Left renal cortex interstitium (tissue), 4 donors: ENCODE measurements around the gene EPB41L5. TPM values are rescaled to one million over a fixed set of nuclear protein-coding genes. Genes with fewer than 3 reads are reported as not detected.
"Not testable (repeated sequence)": the region's sequence is repeated elsewhere in the genome, so short reads cannot be mapped to it uniquely, and the experiment has no call there.

Experiments used
- DNase-seq, 4 donors: peaks; one replicate each; pipeline ENCODE4 v3.0.0-alpha.2; 2013; ENCODE audit warnings: low read depth in 4 of 4, low spot score in 2 of 4, missing footprints in 1 of 4
- polyA plus RNA-seq, 4 donors: library from polyadenylated mRNA; unstranded; fragments of 120-200 nt; gene quantifications; one replicate each; pipeline ENCODE4 v1.2.1, GENCODE V29; 2013; ENCODE audit not compliant: insufficient read length in 4 of 4

EPB41L5 gene
- 10 to 100 TPM; 77.9 to 97.9 (median 87.6) TPM for polyA plus RNA-seq

DNA sequence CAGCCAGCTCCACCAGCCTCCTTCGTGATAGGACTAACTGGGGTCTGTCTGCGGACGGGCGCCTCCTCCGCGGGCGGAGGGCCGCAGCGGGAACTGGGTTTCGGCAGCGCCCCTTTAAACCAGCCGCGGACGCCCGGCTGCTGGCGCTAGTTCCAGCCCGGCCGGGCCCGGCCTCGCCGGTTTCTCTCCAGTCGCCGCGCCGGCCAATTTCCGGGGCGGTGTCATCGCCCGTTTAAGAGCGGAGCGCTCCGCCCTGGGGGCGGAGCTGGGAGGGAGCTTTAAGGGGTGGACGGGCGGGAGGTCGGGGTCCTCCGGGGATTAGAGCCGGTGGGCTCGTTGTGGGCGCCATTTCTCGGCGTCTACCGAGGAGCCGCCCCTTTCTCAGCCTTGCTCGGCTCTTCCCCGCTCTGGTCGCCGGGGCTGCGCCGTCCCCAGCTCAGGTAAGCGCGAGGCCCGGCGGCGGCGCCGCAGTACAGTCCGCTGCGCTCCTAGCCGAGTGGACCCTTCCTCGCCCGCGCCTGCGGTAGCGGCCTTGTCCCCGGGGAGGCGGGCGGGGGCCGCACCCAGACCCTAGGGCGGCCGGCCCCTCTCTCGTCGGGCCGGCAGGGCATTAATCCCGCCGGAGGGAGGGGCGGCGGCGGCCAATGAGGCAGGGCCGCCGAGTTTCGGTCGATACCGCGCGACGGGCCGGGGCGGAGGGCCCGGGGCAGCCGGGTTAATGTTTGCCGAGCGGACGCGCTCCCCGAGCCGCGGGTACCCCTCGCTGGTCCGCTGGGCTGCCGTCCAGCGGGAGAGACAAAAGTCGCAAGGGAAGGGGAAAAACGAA is at the start of gene EPB41L5:
TSS of gene EPB41L5 (plus strand) at position 307 of the 826 bp plus-strand sequence. CDS start 6,008 bp downstream, outside the sequence.
- DNase-seq, result peak; percentile 86 to 96 (median 92)

GRCh38 chr2:119981896-119982295 is 31.0 kb upstream of the EPB41L5 start:
- DNase-seq, result no peak

- no peak for DNase-seq
Measured at GRCh38 chr2:119982506-119982905, 30.4 kb upstream of the EPB41L5 start.

DNA sequence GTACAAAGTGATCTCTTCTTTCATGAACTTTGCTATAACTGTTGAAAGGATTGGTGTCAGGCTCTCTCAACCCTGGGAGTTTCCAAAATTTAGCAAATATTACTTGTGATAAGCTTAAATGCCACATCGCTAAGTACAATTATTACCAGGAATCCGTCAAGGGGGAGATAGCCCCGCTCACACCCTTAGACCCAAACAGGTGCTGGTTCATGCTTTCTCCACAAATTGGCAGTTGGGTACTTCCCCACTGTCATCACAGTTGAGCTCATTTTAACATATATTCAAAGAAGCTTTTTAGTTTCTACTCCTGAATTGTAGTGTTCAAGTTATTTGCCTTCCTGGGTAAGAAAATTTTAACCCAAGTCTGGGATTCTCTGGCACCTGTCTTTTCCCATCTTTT is 29.8 kb upstream of the EPB41L5 start:
- no peak for DNase-seq

DNA sequence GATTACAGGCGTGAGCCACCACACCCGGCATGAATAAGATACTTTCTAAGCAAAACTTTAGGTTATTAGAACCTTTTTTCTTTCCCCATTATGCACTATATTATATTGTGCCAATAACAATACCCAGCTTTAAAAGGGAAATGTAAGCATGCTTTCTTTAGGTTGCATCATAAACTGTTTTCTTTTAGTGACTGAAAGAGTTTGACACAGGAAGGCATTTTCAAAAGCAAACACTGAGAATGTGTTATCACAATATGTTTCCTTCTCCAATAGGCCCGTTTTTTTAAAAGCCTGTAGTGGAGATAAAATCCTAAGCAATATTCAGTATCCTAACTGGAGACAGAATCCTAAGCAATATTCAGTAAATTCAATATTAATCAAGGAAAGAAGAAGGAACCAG is 16.7 kb upstream of the EPB41L5 start:
- DNase-seq, result no peak

GRCh38 chr2:119996896-119997891 is 15.7 kb upstream of the EPB41L5 start:
- DNase-seq, result not testable (repeated sequence)

GRCh38 chr2:120001471-120001870 is 11.4 kb upstream of the EPB41L5 start:
- DNase-seq, result no peak

GRCh38 chr2:120004254-120004653 is 8.6 kb upstream of the EPB41L5 start:
- DNase-seq, result no peak

- no peak for DNase-seq
Measured at GRCh38 chr2:120005834-120006521, 6.9 kb upstream of the EPB41L5 start.

- no peak for DNase-seq
Measured at GRCh38 chr2:120007851-120008250, 5.0 kb upstream of the EPB41L5 start.

- no peak for DNase-seq
Measured at GRCh38 chr2:120012363-120012762, 514 bp upstream of the EPB41L5 start.

- DNase-seq, result peak in 2 of 4 donors; percentile 15 to 48
Measured at GRCh38 chr2:120013597-120014223, 833 bp downstream of the EPB41L5 start.

DNA sequence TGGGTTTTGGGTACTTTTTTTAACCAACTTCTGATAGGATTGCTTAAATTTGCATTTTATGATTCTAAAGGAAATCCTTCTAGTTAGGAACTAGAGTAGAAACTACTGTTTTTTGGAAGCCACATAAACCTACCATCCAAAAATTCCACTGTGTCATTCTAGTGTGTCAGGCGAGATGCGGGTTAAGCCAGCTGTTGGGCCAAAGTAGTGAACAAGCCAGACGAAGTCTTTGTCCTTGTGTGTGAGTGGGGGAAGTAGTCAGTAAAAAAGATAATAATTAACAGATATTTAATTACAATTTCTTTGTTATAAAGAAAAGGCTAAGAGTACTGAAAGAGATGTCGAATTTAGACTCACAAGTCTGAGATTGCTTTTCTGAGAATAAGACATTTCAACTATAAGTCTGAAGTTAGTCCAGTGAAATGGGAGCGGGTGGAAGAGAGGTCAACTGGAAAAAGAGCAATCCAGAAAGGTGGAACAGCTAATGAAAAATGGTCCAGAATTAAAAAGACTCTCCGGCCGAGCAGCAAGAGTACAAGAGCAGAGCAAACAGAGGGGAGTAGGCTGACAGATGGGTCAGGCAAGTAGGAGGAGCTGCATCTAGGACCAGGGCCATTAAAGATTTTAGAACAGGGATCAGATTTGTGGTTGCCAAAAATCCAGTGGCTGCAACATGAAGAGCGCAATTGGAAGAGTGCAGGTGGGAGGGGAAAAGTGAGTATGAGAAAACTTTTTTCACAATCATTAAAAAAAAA is 1.5 kb downstream of the EPB41L5 start:
- DNase-seq, result peak in 3 of 4 donors; percentile 34 to 50 (median 36)

GRCh38 chr2:120016800-120017199 is 3.9 kb downstream of the EPB41L5 start:
- DNase-seq, result no peak

DNA sequence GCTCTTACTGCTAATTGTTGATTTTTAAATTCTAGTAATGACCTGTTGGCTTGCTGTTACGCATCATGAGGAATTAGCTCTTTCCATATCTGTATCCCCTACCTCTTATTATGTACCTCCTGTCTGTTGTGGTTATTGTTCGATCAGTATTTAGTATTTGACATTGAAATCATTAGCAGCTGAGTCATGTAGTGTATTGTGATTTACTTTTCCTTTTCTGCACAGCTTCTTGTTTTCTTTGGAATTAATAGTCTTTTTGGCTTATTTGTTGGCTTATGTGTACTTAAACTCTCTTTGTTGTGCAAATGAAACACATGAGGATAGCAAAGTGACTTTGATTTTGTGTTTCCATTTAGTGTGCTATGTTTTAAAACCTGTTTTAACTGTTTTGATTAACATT is 4.3 kb downstream of the EPB41L5 start:
- no peak for DNase-seq

DNA sequence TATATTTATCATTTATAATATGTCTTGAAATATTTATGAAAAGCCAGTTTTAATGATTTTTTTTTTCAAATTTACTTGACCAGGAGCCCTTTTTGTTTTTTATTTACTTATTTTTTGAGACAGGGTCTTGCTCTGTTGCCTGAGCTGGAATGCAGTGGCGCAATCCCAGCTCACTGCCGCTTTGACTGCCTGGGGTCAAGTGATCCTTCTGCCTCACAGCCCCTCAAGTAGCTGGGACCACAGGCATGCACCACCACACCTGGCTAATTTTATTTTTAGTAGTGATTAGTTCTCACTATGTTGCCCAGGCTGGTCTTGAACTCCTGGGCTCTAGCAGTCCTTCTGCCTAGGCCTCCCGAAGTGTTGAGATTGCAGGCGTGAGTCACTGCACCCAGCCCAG is 5.7 kb downstream of the EPB41L5 start:
- no peak for DNase-seq

GRCh38 chr2:120020554-120020953 is 7.7 kb downstream of the EPB41L5 start:
- no peak for DNase-seq

DNA sequence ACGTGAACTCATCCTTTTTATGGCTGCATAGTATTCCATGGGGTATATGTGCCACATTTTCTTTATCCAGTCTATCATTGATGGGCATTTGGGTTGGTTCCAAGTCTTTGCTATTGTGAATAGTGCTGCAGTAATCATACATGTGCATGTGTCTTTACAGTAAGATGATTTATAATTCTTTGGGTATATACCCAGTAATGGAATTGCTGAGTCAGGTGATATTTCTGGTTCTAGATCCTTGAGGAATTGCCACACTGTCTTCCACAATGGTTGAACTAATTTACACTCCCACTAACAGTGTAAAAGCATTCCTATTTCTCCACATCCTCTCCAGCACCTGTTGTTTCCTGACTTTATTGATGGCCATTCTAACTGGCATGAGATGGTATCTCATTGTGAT is 9.6 kb downstream of the EPB41L5 start:
- not testable (repeated sequence) for DNase-seq

- DNase-seq, result no peak
Measured at GRCh38 chr2:120026890-120027289, 14.0 kb downstream of the EPB41L5 start.
